CD4-positive, alpha-beta T cell treated with Interleukin-10 for 1 hour (primary cell): ENCODE results near the gene TRABD2B.
A peak's percentile ranks its signal among the peaks of the same experiment; 100 is the strongest.

ENCODE experiments used
- DNase-seq: peaks from one replicate; pipeline ENCODE4 v3.0.0-alpha.2; 2020

The TRABD2B gene

DNA sequence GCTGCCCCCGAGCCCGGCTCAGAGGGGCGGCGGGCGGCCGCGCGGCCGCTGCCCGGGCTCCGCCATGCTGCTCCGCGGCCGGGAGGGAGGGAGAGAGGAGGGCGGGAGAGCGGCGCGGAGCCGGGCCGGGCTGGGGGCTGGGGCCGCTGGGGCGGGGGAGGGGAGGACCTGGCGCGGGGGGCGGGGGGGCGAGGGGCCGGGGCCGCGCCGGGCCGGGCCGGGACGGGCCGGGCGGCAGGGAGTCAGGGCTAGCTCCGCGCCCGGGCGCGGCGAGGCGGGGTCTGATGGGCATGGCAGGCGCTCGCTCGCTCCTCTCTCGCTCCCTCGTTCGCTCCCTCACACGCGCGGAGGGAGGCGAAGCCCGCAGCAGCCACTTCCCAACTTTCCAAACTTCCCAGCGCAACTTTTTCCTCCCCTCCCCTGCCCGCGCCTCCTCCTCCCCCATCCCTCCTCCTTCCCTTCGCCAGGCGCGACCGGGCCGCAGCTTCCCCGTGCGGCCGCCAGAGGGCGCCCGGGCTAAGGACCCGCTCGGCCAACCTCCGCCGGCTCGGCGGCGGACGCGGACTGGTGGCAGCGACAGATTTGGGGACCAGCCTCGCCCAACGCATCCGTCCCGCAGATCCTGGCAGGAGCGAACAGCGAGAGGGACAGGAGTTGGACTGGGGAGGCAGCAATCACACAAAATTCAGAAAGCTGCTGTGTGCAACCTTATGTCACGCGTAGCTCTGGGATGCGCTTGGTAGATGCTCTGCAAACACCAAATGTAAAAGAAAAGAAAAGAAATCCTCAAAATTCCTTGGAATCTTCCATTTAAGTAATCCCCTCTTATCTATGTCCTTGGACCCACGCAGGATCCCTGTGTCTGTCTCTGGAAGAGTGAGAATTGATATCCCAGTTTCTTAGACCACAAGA lies at the start of gene TRABD2B:
Gene TRABD2B (minus strand): TSS at position 97 of the 912 bp plus-strand sequence.
- DNase-seq, result peak; percentile 47

DNA sequence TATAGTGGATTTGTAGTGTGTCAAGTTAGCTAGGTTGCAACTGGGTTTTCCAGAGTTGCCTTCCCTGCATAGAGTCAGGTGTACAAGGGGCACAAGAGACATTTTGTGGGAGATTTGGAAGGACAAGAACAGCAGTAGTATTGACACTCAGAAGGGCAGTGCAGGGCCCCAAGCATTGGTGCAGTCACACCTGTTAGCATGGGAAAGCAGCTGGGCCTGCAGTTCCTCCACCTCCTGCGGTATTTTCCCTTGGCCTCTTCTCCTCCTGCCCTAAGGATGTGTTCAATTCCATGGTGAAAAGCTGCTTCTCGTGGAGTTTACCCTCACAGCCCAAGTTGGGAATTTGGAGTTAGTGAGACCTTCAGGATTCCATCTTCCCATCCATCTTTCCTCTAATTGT lies 47.1 kb upstream of the TRABD2B start:
- DNase-seq, result no peak

DNA sequence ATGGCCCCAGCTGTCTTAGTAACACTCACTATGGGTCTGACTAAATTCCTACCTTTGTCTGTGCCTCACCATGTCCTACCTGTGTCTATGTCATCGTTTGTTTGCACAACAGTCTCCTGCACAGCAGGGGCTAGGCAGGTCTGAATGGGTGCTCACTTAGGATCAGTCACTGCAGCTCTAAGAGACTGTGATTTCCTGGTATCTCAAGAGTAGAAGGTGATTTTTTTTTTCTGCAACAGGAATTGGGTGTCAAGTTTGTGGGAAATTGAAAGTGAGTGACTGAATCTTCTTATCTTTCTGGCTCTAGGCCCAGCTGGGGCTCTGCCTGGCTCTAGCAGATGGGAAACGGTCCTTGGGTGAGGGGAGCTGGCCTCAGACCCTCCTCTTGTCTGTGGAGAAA lies 46.4 kb upstream of the TRABD2B start:
- DNase-seq, result no peak

DNA sequence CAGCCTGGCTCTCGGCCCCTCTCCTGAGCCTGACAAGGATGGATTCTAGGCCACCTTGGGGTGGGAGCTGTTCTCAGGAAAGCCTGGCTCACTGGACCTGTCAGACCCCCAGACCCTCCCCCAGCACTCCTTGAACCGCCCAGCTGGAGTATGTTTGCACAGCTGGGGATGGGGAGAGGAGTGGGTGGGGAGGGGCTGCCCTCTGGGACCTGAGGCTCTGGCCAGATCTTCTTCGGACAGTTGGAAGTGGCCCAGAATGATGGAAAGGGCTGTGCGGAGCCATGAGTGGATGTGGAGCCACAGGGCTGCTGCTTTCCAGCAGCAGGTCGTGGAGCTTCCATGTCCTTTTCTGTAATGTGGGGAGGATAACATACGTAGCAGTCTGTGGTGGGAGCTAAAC lies 43.0 kb upstream of the TRABD2B start:
- no peak for DNase-seq

DNA sequence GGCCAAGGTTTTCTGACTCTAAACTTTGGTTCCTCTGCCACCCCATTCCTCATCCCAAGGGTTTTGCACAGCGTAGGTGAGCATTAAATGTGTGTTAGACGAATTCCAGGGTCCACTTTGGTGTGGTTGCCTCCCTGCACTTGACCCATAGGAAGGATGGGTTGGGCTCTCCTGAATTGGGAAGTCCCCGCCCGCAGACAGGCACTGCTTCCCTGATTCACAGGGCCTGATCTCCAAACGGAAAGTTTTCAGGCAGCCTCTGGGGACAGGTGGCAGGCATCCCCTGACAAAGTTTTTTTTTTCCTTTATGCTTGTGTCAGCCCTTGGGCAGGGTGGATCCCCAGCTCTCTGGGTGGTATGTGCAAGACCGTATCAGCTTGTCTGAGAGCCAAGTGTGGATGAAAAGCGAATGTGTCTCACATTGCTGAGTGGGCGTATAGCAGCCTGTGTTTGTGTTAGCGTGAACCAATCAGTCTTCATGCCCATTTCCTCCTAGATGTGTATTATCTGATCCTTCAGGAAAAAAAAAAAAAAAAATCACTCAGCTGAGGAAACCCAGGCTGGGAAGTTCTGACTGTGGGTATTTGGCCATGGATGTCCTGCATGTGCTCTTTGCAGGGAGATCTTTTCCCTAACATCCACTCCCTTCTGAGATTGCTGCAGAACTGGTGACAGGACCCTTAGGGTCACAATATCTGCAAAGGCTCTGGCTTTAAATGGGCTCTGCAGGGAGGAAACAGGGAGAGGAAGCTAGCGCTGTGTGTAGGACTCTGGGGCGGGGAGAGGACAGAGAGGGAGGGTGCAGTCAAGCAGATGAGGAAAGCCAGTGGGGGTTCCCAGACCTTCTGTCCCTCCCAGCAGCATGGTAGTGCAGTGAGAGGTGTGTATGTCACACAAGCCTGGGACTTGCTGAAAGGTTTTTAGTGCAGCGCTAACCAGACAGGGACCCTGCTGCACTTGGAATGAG lies 42.2 kb upstream of the TRABD2B start:
- DNase-seq, result no peak

DNA sequence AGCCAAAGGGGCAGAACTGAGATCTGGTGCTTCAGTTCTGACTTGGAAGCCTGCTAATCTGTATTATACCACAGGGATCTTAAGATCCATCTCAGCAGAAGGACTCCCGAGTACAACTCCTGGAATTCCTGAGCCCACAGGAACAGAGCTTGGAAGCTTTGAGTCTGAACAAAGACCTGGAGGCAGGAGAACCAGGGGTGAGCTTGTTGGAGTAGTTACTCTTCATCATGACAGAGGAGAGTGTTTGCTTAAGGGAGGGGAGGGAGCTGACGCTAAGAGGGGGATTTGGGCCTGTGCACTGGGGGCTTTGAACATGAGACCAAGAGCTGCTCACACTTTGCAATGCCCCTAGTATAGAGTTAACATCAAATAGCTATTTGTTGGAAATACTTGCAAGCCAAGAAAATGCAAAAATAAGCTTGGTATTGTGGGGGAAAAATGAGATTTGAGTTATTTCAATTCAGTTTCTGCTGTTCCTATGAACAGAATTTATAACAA lies 41.1 kb upstream of the TRABD2B start:
- no peak for DNase-seq

DNA sequence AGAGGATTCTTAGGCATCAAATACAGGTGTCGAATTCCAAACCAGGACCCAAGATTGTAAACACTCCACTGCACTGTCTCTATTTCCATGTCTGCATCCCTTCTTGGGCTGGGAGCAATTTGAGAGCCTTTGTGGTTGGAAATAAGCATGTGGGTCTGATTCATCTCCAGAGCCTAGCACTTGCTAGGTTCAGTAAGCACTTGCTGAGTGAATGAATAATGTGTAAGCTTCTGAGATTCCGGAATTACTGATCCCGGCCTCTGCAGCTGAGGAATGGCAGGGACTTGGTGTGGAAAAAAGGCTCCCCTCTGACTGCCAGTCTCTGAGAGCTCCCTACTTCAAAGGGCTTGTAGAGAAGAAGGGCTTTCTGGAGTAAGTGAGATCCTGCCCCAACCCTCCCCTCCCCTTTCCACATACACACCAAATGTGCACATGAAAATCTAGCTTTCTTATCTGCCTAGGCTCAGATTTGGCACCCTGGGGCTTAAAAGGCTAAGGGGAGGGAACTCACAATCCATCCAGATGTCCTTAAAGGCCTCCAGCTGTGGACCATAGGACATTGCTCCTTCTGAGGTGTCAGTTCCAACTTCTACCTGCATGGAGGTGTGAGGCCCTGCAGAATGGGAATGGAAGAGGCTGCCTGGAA lies 39.6 kb upstream of the TRABD2B start:
- no peak for DNase-seq

DNA sequence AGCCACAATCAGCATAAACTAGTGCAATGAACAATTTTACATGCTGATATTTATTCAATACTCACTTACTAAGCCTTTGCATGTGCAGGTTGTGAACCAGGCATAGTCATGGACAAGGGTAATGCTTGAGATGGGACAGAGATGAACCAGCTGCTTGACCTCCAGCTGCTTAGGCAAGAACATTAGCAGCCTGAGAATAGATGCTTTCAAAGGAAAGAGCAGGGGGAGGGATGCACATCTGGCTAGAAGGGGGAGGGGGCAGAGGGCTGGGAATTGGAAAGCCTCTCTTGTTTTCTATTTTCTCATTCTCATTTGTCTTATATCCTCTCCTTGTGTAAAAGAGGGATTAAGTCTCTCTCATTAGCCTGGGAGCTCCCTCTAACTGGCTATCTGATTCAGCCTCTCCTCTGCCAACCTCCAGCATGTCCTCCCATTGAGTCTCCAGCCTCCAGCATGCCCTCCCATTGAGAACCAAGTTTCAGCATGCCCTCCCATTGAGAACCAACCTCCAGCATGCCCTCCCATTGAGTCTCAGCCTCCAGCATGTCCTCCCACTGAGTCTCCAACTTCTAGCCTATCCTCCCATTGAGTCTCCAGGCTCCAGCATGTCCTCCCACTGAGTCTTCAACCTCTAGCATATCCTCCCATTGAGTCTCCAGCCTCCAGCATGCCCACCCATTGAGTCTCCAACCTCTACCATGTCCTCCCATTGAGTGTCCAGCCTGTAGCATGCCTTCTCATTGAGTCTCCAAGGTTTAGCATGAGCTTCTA lies 38.4 kb upstream of the TRABD2B start:
- no peak for DNase-seq

DNA sequence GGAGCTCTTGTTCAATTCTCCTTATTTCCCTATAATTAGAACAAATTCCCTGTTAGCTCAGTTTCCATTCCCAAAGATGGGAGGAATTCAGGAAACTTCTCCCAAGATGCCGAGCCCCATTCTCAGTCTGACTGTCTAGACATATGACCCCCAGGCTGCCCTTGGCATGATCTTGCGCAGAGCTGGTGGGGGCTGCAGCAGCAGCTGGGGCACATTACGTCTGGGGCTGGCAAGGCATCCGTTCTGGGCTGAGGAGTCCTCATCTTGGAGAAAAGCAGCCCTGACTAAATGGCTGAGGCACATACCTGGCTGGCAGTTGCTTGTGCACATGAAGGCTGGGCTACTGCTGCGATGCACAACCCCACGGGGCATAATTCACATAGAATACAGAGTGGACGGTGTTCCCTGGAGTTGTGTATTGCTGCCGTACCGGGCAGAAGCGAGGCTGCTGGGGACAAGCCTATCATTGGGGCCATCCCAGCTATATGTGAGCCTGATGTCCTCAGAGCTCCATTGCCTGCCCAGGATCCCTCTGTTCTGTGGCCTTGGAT lies 36.4 kb upstream of the TRABD2B start:
- DNase-seq, result no peak

DNA sequence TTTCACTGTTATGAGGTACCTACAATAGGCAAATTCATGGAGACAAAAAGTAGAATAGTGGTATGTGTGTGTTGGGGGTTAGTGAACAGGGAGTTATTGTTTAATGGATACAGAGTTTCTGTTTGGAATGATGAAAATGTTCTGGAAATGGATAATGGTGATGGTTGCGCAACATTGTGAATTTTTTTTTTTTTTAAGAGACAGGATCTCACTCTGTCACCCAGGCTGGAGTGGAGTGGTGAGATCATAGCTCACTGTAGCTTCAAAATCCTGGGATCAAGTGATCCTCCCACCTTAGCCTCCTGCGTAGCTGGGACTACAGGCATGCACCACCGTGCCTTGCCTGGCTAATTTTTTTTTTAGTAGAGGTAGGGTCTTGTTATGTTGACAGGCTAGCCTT lies 34.5 kb upstream of the TRABD2B start:
- DNase-seq, result no peak

DNA sequence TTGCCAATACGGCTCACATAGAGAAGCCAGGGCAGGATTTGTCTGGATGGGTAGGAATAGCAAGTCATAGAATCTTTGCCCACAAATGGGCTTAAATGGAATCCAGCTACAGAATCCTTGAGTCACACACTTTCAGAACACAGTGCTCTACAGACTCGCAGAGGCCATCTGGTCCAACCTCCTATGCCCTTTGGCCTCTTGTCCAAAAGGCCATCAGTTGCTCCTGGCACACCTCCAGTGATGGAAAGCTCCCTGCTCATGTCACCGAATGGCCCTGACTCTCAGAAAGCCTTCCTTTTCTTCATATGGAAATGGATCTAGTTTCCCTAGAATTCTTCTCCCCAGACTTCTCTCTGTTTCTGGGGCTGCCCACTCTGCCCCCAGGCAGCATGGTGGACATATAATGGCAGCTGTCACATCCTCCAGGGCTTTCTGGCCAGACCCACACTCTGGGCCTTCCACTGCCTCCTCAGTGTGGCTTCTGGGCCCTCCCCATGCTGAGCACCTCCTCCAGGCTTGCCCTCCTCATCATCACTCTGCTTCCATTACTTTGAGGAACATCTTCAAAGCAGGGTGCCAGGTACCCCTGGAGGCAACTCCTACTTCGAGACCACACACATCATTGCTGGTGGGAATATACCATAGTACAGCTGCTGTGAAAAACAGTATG lies 33.6 kb upstream of the TRABD2B start:
- DNase-seq, result no peak

DNA sequence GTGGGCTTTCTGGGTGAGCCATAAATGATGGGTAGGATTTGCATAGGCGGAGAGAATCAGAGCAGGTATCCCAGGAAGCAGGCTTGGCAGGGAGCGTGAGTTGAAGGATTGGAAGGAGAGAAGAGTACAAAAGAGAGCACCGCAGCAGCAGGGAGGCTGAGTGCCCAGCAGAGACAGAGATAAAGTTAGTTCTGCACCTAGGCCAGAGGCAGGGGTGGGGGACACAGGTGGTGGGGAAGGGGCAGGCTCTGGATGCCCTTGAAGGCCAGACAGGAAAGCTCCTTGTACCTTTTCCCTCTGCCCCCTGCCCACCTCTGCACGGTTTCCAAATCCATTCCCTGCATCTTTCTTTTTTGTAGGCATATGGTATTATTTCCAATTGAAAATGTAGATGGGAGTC lies 33.0 kb upstream of the TRABD2B start:
- DNase-seq, result no peak

DNA sequence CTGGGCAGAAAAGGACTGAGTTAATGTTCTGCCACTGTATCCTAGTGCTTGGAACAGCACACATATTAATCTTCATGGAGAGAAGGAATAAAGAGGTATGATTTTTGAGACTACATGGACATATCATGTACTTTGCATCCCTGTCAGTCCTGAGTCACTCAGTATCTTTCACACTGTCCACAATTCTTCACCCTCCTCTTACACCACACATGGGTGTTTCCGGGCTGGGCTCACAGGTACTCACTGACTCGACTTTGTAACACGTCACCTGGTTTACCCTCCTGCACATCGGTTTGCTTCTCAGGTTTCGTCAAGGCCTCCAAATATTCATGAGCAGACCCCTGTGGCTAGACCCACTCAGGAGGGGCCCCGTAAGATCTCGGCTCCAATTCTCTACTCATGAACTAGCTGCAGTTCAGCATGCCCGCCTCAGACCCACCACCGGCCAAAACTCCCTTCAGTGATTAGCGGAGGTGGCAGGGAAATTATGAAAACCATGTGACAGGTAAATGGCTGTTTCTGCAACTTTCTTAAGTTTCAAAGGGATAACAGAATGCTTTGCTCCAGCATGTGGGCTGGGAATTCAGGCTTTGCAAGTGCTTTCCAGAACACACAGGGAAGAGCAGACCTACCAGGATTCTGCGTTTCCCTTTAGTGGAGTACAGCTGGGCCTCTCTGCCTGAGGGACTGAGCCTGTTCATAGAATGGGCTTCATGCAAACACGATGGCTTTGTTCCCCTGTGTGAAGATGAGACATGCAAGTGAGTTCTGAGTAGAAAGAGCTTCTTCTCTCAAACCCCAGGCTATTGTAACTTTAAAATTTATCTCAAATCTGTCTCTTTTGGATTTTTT lies 31.3 kb upstream of the TRABD2B start:
- no peak for DNase-seq

DNA sequence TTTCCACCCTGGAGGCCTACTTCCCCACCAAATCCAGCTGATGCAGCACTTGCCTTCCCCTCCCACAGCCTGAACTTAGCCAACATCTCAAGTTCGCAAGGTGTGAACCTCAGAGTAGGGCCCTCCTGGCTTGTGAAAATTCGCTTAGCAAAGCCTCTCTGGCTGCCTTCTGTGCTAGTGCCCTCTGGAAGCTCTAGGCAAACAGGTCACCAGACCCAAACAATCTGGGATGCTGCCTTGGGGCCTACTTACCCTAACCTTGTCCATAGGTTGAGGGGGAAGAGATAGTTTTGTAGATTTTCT lies 30.3 kb upstream of the TRABD2B start:
- DNase-seq, result no peak

DNA sequence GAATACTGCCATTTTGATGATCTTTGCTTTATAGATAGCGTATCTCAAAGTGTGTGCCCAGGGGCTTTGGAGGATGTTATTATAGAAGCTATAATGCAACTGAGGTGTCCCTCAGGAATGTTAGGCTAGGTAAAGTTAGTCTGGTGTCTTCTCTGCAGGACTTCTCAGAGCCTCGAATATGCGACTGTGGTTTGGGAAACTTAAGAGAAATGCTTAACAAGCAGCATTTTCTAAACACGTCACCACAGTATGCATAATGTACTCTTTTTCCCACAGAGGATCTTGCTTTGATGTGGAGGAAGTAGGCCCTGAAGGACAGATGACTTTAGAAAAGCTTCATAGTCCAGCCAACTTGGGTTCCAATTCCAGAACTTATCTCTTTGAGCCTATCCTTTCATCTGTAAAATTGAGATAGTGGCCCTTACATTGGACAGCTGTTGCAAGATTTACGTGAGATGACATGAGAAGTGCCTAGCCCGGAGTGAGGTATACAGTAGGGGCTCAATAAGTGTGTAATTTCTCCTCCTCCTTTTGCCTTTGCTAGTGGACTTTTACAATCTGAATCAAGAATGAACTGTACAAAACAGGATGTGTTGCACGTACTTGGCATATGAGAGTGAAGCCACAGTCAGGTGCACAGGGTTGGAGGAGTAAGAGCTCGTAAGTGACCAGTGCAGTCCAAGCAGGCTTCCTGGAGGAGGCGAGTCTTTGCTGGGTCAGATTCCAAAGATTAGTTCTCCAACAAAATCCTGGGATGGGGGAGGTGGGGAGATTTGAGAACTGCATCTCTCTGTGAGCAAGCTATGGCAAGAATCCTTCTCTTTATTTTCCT lies 29.7 kb upstream of the TRABD2B start:
- no peak for DNase-seq

DNA sequence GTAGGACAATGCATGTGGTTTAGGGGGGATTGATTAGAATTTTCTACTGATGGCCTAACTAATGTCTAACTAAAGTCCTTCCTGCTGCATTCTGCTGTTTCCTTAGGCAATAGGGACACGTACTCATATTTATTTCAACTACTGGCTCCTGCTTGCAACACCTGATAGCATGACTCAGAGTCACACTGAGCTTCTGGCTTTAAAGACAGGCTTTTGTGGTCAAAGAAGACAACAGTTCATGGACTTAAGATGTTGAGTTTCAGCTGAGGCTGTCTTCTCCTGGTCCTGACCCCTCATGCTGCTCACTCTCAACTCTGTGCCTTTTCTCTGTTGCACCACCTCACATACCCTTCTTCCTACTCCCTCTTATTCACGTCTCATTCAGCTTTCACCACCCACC lies 29.1 kb upstream of the TRABD2B start:
- no peak for DNase-seq

DNA sequence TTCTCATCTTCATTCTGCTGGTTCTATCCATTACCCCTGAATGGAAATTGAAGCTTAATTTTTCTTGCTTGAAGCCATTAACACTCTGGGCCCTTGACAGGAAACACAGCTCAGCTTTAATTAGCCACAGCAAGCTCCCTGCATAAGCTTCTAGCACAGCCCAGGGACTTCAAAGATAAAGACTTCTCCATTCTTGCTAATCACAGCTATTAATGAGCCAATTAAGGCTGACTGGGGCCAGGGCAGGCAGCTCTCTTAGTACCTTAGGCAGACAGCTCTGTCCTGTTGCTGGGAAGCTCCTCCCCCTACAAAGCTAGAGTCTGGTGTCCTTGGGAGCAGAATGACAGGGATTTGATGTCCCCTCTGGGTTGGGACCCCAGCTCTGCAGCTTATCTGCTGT lies 27.9 kb upstream of the TRABD2B start:
- DNase-seq, result no peak

DNA sequence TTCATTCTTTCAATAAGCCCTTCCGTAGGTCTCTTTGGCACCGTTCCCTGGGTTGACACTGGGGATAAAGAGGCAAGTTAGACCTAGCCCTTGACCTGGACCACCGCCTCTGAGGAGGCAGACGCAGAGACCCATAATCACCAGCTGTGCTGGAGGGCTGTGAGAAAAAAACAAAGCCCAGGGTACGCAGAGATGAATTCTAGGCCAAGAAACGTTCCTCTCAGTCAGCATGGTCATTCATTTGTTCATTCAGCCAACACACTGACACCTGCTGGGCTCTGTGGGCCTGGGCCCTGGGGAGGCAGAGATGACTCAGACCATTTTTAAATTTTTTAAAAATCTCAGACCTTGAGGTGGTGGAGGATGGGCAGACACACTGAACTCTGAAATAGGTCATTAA lies 26.3 kb upstream of the TRABD2B start:
- no peak for DNase-seq

DNA sequence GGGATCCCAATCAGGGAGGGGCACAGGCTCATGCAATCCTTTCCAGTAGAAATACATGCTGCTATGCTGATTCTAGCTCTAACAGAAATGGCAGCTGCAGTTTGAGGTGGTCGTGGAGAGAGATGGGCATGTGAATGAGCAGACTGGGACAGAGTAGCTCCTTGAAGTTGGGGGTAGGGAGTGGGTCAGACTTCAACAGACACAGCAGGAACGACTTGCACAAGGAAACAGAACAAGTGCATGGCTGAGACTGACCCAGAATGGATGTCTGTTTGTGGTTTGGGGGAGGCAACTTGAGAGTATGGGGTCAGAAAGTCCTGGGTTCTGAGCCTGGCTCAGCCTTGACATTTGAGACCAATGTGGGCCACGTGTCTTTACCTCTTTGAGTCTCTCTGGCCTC lies 25.1 kb upstream of the TRABD2B start:
- no peak for DNase-seq

DNA sequence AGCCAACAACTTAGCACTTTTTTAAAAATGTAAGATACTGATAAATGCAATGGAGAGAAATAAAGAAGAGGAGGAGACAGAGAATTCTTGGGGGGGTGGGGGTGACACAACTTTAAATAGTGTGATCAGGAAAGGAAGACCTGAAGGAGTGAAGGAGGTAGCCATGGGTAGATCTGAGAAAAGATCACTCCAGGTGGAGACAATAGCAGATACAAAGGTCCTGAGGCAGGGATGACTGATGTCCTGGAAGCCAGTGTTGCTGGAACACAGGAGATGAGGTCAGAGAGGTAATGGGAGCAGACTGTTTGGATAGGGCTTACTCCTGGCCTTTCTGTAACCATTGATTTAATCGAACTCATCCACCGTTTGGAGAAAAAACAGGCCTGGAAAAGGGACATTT lies 24.6 kb upstream of the TRABD2B start:
- no peak for DNase-seq
